Measurements from ENCODE around the gene KYAT1. TPM values are rescaled to one million over a fixed set of nuclear protein-coding genes. Genes with fewer than 3 reads are reported as not detected.

Gene KYAT1
- total RNA-seq, 1 donor from 2014 or later, result 12.1 TPM

DNA sequence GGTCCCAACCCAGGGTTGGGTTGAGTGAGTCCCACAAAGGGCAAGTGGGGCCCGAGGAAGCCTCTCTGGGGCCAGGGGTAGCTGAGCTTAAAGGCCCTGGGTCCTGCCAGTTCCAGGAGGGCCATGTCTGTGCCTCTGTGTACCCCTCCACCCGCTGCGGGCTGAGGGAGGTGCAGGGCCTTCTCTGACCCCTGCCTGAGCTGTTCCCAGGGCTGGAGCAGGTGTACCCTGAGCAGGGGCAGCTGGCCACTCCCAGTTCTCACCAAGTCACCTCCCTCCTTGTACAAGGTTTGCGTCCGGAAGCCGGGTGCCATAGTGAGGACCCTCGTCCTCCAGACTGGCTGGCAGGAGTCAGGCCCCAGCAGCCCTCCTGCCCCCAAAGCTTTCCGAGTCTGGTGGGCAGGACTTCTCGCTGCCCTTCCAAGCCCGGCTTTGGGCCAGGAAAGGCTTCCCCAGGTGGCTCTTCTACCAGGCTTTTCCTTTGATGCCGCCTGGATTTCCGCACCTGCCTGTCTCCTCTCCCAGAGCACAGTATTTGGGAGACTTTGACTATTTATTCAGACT lies 72.6 kb downstream of the KYAT1 start:
- no peaks in the 10 kb centered on the region for H3K4me1 ChIP-seq
- DNase-seq, result no peak
- no peaks in the 10 kb centered on the region for H3K9me3 ChIP-seq (replicated peaks)
- intact Hi-C loops (cut with micrococcal nuclease), result no loop called here
- H3K27me3 ChIP-seq (ENCODE audit: low read depth), result no peaks in the 10 kb centered on the region
- H3K4me3 ChIP-seq, result no peak overlapping the region
- H3K36me3 ChIP-seq, result peaks cover 38% of the 10 kb centered on the region
- TF ChIP-seq, protein P1, sequence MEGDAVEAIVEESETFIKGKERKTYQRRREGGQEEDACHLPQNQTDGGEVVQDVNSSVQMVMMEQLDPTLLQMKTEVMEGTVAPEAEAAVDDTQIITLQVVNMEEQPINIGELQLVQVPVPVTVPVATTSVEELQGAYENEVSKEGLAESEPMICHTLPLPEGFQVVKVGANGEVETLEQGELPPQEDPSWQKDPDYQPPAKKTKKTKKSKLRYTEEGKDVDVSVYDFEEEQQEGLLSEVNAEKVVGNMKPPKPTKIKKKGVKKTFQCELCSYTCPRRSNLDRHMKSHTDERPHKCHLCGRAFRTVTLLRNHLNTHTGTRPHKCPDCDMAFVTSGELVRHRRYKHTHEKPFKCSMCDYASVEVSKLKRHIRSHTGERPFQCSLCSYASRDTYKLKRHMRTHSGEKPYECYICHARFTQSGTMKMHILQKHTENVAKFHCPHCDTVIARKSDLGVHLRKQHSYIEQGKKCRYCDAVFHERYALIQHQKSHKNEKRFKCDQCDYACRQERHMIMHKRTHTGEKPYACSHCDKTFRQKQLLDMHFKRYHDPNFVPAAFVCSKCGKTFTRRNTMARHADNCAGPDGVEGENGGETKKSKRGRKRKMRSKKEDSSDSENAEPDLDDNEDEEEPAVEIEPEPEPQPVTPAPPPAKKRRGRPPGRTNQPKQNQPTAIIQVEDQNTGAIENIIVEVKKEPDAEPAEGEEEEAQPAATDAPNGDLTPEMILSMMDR (IDR thresholded peaks at IDR 0.05; ENCODE audit: borderline replicate concordance), result no peak
- H3K27ac ChIP-seq (replicated peaks), result no peak overlapping the region

DNA sequence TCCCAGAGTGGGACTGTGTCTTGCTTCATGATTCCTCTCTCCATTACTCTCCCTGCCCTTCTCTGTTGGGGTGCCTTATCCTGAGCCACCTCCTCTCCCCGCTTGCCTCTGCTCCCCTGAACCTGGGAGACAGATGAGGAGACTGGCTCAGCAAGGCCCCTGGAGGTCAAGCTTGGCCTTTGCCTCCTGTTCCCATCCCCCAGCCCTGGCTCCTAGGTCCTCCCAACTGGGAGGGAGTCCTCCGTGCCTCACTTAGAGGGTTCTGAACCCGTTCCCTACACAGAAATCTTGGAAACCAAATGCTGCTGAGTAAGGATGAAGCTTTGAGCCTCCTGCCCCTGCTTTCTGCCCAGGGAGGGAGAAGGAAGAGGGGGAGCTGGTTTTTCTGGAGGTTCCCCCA lies 73.2 kb downstream of the KYAT1 start:
- DNase-seq, result no peak
- intact Hi-C loops (cut with micrococcal nuclease), result no loop called here
- no peaks in the 10 kb centered on the region for H3K4me1 ChIP-seq
- H3K27ac ChIP-seq (replicated peaks), result no peak overlapping the region
- H3K27me3 ChIP-seq (ENCODE audit: low read depth), result no peaks in the 10 kb centered on the region
- no peaks in the 10 kb centered on the region for H3K9me3 ChIP-seq (replicated peaks)
- no peak overlapping the region for H3K4me3 ChIP-seq
- TF ChIP-seq, protein P1 (IDR thresholded peaks at IDR 0.05; ENCODE audit: borderline replicate concordance), result no peak
- peaks cover 44% of the 10 kb centered on the region for H3K36me3 ChIP-seq

DNA sequence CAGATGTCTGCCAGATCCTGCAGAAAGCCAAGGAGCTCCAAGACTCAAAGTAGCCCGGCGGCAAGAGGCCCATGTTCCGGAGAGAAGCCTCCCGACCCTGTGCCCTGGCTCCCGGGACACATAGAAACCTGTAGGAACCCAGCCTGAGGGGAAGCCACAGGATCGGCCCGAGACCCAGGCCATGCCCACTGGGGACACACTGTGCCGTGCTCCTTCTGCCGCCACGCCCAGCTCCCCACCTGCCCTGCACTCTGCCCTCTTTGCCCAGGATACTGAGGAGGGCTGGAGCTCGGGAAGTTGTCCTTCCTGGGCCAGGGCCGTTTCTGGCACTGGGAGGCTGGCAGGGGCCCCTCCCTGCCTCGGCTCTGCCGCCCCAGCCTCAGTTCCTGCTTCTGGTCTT lies 73.9 kb downstream of the KYAT1 start:
- H3K9me3 ChIP-seq (replicated peaks), result no peaks in the 10 kb centered on the region
- intact Hi-C loops (cut with micrococcal nuclease), result no loop called here
- H3K27ac ChIP-seq (replicated peaks), result no peak overlapping the region
- DNase-seq, result no peak
- TF ChIP-seq, protein P1 (IDR thresholded peaks at IDR 0.05; ENCODE audit: borderline replicate concordance), result no peak
- peaks cover 51% of the 10 kb centered on the region for H3K36me3 ChIP-seq
- no peaks in the 10 kb centered on the region for H3K4me1 ChIP-seq
- no peak overlapping the region for H3K4me3 ChIP-seq
- H3K27me3 ChIP-seq (ENCODE audit: low read depth), result no peaks in the 10 kb centered on the region

DNA sequence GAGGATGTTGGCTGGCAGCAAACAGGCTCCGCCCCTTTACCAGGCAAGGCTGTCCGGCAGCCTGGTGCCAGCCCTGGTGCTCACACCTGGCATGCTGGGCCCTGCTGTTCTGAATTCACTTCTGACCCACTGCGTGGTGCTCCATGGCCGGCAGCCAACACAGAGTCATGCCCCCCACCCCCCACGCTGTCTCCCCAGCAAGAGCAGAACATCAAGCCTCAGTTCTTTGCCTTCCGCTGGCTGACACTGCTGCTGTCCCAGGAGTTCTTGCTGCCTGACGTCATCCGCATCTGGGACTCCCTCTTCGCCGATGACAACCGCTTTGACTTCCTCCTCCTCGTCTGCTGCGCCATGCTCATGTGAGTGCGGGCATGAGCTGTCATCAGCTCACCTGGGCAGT lies 76.1 kb downstream of the KYAT1 start:
- H3K27ac ChIP-seq (replicated peaks), result no peak overlapping the region
- H3K4me3 ChIP-seq, result no peak overlapping the region
- no peak for DNase-seq
- no peaks in the 10 kb centered on the region for H3K4me1 ChIP-seq
- TF ChIP-seq, protein P1 (IDR thresholded peaks at IDR 0.05; ENCODE audit: borderline replicate concordance), result no peak
- intact Hi-C loops (cut with micrococcal nuclease), result no loop called here
- no peaks in the 10 kb centered on the region for H3K9me3 ChIP-seq (replicated peaks)
- no peaks in the 10 kb centered on the region for H3K27me3 ChIP-seq (ENCODE audit: low read depth)
- peaks cover 71% of the 10 kb centered on the region for H3K36me3 ChIP-seq

DNA sequence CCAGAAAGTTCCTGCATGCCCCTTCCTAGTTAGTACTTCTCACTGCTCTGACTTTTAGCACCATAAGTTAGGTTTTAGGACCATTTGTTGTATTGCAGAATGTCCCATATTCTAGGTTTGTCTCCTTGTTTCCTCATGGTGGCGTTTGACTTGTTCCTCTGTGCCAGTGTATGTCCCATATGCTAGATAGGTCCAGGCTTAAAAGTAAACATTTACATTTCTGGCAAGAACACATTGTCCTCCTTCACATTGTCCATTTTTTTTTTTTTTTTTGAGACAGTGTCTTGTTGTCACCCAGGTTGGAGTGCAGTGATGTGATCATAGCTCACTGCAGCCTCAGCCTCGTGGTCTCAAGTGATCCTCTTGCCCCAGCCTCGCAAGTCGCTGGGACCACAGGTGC lies 79.3 kb downstream of the KYAT1 start:
- Histone ChIP-seq H3K36me3 (peaks cover 96% of the 10 kb centered on the region), H3K27ac (replicated peaks) (no peak overlapping the region), H3K9me3 (replicated peaks) (no peaks in the 10 kb centered on the region), H3K4me1 (no peaks in the 10 kb centered on the region), H3K27me3 (ENCODE audit: low read depth) (no peaks in the 10 kb centered on the region), H3K4me3 (no peak overlapping the region)
- no peak for DNase-seq
- TF ChIP-seq, protein P1 (IDR thresholded peaks at IDR 0.05; ENCODE audit: borderline replicate concordance), result no peak
- intact Hi-C loops (cut with micrococcal nuclease), result no loop called here

Measured in left ventricle myocardium inferior (tissue), 1 donor.